AG09319 (cell line): ENCODE data around the gene METTL18.
"Not testable (repeated sequence)": the region's sequence is repeated elsewhere in the genome, so short reads cannot be mapped to it uniquely, and the experiment has no call there.

ENCODE experiments used
- DNase-seq: peaks from one replicate; pipeline ENCODE4 v3.0.0-alpha.2; 2010; ENCODE audit warnings: low read depth; ENCODE audit errors: extremely low read depth
- CTCF ChIP-seq: IDR thresholded peaks from 2 replicates; pipeline ENCODE4 v1.5.1; 2011; ENCODE audit warnings: low read depth, mild to moderate bottlenecking, inconsistent platforms, low read length, moderate library complexity

The METTL18 gene

GRCh38 chr1:169824153-169824552, 29.4 kb upstream of the METTL18 start:
- TF ChIP-seq CTCF: no peak
- DNase-seq: no peak

DNA sequence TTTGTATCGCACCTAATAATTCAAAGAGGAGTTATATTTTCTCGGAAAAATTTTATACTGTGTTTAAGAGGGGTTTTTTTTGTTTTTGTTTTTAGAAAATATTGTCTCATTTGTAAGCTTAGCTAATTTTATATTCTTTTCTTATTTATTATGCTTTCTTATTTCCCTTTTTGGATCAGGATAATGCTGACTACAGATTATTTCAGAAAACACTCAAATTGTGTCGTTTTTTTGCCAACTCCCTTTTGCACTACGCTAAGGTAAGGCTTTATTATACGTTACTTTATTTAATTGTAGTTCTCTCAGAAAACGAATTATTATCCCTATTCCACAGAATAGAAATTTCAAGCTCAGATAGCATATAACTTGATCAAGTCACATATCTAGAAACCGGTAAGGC, 26.8 kb upstream of the METTL18 start:
- DNase-seq: no peak

GRCh38 chr1:169816617-169817016, 21.9 kb upstream of the METTL18 start:
- no peak for DNase-seq
- no peak for TF ChIP-seq CTCF

More for the DNA sequence above, 26.8 kb upstream of the METTL18 start:
- no peak for TF ChIP-seq CTCF

DNA sequence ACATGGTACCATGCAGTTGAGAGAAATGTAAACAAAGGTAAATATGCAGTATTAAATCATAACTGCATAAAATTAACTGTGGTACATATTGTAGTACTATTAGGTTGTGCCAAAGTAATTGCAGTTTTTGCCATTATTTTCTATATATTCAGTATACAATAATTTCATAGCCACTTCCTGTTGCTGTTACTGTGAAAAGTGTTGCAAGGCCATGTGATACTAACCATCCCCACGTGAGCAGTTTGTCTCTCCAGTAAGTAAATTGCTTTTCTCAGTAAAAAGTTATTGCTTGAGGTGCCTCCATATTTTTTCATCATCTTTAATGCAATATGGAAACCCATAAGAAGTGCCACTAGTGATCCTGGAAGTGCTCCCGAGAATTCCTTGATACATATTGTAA, 19.6 kb upstream of the METTL18 start:
- DNase-seq: no peak

DNA sequence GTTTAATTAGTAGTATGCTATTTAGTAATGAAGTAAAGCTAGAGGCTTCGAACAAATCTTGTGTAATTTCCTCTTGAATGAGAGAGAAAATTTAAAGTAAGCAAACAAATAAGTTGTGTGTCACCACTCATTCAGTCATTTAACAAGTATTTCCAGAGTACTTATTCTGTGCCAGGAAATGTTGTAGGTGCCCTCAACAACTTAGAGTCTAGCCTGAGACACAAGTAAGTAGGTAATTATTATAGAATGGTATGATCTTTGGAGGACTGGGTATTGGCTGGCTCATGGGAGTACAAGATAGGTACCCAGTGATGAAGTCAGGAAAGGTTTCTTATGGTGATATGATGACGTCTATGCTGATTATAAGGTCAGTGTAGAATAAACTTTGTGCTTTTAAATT, 17.4 kb upstream of the METTL18 start:
- no peak for DNase-seq
- TF ChIP-seq CTCF: no peak

More for the DNA sequence above, 19.6 kb upstream of the METTL18 start:
- no peak for TF ChIP-seq CTCF

GRCh38 chr1:169811418-169812035, 16.8 kb upstream of the METTL18 start:
- DNase-seq: not testable (repeated sequence)

DNA sequence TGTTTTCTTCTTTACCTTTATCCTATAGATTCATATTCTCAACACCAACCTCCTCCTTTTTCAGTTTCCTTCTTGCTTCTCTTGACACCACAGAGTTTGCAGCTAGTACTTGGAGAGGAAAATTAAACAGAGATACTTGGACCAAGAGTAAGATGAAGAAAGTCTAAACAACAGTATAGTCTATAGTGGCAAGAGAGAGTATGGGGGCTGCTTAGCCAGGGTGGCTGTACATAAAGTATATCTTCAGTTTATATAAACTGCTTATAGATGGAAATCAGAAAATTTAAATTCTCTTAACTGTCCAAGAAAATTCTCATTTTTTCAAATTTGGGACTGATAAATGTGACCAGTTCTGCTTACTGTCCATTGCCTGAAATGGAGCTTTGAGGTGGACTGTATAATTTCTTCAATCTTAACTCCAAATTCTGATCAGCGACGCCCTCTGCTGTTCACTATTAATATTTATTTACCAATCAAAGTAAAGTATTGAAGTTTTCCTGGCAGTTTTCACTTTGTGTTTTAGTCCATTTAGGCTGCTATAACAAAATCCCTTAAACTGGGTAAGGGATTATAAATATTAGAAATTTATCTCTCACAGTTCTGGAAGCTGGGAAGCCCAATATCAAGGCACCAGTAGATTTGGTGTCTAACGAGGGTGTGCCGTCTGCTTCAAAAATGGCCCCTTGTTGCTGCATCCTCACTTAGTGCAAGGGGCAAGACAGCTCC, 14.8 kb upstream of the METTL18 start:
- peak; percentile 38 for TF ChIP-seq CTCF
- DNase-seq: peak; percentile 4
